Measurements from ENCODE around the gene ADAM17.

DNA sequence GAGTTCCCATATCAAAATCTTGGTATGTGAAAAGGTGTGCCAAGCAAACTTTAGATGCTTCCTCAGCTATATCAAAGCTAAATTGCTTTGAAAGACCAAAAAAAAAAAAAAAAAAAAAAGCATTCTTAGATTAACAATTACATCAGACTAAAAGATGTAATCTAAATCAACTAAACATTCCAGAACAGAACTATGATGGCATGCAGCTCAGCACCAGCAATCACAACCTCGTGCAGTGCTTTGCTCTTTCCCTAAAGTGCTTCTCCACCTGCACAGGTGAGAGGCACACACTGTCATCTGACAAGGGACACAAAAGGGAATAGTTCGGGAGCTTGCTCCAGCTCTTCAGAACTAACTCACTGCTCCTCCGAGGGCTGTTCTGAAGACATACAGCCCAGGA, 37.5 kb downstream of the ADAM17 start:
- TF ChIP-seq, protein P1, sequence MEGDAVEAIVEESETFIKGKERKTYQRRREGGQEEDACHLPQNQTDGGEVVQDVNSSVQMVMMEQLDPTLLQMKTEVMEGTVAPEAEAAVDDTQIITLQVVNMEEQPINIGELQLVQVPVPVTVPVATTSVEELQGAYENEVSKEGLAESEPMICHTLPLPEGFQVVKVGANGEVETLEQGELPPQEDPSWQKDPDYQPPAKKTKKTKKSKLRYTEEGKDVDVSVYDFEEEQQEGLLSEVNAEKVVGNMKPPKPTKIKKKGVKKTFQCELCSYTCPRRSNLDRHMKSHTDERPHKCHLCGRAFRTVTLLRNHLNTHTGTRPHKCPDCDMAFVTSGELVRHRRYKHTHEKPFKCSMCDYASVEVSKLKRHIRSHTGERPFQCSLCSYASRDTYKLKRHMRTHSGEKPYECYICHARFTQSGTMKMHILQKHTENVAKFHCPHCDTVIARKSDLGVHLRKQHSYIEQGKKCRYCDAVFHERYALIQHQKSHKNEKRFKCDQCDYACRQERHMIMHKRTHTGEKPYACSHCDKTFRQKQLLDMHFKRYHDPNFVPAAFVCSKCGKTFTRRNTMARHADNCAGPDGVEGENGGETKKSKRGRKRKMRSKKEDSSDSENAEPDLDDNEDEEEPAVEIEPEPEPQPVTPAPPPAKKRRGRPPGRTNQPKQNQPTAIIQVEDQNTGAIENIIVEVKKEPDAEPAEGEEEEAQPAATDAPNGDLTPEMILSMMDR (conservative IDR thresholded peaks at IDR 0.05 in 1 of 2, IDR thresholded peaks at IDR 0.05 in 1 of 2; ENCODE audit: extremely low read depth in 1 of 2, insufficient read depth in 1 of 2, low read depth in 1 of 2, low read length in 2 of 2): no peak
- no peak for TF ChIP-seq EZH2 (IDR thresholded peaks at IDR 0.05; ENCODE audit: borderline replicate concordance, low read length)
